GM21447 (cell line): ENCODE results near the gene PLEKHM2.
"Not testable (repeated sequence)": the region's sequence is repeated elsewhere in the genome, so short reads cannot be mapped to it uniquely, and the experiment has no call there.

ENCODE experiments used
- ATAC-seq: cut with Tn5 transposase; IDR thresholded peaks from one replicate; pipeline ENCODE4 v1.9.1; 2021; ENCODE audit not compliant: unreplicated experiment

PLEKHM2 gene

DNA sequence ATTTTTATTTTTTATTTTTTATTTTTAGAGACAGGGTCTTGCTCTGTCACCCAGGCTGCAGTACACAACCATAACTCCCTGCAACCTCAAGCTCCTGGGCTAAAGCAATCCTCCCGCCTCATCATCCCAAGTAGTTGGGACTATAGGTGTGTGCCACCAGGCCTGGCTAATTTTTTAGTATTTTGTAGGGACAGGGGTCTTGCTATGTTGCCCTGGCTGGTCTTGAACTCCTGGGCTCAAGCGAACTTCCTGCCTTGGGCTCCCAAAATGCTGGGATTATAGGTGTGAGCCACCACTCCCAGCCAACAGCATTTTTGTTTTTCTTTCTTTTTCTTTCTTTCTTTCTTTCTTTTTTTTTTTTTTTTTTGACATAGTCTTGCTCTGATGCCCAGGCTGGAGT lies 14.1 kb downstream of the PLEKHM2 start:
- ATAC-seq, result no peak

GRCh38 chr1:15699321-15699720 lies 15.2 kb downstream of the PLEKHM2 start:
- ATAC-seq, result not testable (repeated sequence)

GRCh38 chr1:15700508-15700907 lies 16.4 kb downstream of the PLEKHM2 start:
- no peak for ATAC-seq

DNA sequence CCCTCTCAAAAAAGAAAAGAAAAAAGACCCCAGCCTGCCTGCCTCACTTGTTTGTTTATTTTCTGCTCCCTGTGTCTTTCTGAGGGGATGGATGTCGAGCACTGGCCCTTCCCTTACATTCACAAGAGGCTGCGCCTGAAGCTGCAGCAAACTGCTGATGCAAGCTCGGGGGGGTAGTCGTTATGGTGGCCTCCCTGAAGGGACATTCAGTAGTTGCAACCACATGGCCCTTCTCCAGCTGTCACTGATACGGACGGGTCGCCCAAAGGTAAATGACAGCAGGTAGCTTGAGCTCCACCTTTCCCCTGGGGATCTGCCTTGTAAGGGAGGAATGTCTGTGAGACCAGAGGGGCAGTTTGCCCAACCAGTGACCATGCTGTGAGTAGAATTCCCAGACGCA lies 17.7 kb downstream of the PLEKHM2 start:
- ATAC-seq, result no peak

DNA sequence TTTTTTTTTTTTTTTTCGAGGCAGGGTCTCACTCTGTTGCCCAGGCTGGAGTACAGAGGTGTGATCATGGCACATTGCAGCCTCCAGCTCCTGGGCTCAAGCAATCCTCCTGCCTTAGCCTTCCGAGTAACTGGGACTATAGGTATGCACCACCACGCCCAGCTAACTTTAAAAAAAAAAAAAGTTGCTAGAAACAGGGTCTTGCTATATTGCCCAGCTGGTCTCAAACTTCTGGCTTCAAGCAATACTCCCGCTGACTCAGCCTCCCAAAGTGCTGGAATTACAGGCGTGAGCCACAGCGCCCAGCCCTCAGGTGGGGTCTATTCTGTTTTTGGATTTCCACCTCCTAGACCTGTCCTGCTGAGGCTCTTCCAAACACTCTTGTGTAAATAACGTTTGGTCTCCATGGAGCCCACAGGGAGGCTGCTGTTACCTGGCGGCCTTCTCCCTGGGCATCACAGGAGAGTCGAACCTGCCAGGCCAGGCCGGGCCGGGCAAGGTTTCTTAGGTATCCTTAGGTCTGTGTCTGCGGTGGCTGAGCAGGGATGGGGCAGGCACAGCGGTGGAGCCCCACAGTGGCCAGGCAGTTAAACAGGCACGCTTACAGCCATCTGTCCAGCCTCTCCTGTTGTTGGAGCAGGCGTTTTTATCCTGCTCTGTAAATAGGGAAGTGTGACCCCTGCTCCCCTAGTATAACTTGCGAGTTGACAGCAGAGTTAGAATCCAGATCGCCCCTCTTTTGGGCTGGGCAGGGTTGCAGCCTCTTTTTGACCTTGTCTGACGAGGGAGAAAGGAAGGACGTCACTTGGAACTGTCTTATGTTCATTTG lies 18.8 kb downstream of the PLEKHM2 start:
- ATAC-seq, result no peak

DNA sequence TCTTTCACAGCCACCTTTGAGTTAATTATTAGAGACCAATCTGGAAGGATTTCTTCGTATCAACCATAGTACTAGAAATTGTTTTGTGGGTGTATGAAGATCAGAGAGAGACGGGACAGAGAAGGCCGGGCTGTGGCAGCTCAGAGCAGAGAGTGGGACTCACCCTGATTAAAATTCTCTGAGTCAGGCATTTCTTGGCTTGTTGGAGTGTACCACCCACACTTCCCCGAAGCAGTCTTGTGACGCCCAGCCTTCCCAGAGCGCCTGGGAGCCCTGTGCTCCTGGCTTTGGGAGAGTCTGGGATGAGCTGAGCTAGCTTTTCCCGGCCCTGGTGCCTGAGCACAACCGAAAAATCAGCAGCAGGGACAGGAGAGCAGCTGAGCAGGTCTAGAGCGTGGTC lies 19.4 kb downstream of the PLEKHM2 start:
- ATAC-seq, result no peak

- ATAC-seq, result no peak
These were observed 20.5 kb downstream of the PLEKHM2 start for GRCh38 chr1:15704526-15705183.

DNA sequence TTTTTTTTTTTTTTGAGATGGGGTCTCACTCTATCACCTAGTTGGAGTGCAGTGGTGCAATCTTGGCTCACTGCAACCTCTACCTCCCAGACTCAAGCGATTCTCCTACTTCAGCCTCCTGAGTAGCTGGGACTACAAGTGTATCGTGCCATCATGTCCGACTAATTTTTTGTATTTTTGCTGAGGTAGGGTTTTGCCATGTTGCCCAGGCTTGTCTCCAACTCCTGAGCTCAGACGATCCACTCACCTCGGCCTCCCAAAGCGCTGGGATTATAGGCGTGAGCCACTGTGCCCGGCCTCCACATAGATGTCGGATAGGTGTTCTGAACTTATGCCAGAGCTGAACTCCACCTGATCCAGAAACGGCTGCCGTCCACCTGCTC lies 21.1 kb downstream of the PLEKHM2 start:
- ATAC-seq, result no peak

GRCh38 chr1:15706751-15707150 lies 22.6 kb downstream of the PLEKHM2 start:
- no peak for ATAC-seq

- no peak for ATAC-seq
These were observed 23.3 kb downstream of the PLEKHM2 start for GRCh38 chr1:15707239-15707925.

- no peak for ATAC-seq
These were observed 24.5 kb downstream of the PLEKHM2 start for GRCh38 chr1:15708486-15709137.

DNA sequence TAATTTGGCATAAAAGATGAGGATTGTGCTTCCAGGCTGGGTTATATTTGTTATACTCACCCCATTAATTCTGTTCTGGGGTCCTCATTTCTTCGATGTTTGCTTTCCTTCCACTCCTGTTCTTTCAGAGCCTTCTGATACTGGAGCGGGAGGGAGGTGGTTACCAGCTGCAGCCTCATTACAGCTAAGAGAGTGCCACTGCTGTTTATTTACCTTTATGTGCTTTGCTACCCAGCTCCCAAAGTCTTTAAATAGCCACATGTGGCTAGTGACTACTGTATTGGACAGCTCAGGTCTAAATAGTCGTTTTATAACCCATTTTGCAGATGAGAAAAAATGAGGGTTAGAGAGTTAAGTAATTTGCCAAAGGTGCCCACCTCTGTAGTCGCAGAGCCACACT lies 25.1 kb downstream of the PLEKHM2 start:
- no peak for ATAC-seq

DNA sequence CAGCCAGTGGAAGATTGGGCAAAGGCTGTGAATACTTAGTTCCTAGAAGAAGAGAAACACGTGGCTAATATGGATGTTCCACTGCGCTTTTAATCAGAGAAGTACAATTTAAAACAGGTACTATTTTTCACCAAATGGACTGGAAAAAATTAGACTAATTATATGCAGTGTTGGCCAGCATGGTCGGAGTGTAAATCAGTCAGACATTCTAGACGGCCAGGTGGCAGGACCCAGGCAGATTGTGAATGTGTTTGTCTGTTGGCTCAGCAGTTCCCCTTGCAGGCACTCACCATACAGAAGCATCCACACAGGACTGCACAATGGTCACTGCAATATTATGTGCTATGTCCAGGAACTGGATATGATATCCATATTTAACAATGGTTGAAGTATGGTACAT lies 28.0 kb downstream of the PLEKHM2 start:
- ATAC-seq, result no peak

GRCh38 chr1:15714406-15715136 lies 30.5 kb downstream of the PLEKHM2 start:
- ATAC-seq, result no peak

GRCh38 chr1:15717418-15718125 lies 33.5 kb downstream of the PLEKHM2 start:
- no peak for ATAC-seq

- no peak for ATAC-seq
These were observed 34.1 kb downstream of the PLEKHM2 start for GRCh38 chr1:15718199-15718601.

- no peak for ATAC-seq
These were observed 35.4 kb downstream of the PLEKHM2 start for GRCh38 chr1:15719381-15720120.

DNA sequence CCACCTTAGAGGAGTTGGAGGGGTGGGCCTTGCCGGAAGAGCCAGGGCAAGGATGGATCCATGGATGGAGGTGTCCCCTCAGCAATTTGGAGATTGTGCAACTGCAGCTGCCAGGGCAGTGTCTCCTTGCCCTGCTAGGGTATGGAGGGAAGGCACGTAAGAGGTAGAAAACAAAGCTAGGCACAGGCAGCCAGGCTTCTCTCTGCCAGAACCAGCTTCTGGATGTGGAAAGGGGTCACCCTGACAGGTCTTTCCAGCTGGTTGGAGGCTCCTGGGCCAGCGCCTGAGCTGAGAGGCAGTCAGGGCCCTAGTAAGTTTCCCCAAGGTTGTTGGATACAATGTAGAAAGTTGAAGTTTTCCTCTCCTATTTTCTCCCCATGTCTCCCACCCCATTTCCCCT lies 36.7 kb downstream of the PLEKHM2 start:
- no peak for ATAC-seq

DNA sequence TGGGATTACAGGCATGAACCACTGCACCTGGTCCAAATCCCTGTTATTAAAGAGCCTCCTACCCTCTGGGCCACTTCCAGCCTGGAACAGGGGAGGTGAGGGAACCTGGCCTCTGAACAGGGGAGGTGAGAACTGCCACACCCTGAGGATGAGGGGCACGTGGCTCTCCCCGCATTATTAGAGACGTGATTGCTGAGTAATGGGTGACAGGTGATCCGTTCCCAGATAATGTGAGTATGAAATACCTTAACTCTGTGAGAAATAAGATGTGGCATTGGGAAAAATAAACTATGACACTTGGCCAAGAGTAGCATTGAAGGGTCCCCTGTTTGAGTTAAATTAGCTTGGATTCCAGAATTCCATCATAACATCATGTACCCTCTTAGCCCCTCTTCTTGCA lies 38.3 kb downstream of the PLEKHM2 start:
- no peak for ATAC-seq
